CD4-positive, alpha-beta T cell treated with Interleukin-4 for 1 hour (primary cell): Measurements from ENCODE around the gene TARBP1.
A peak's percentile ranks its signal among the peaks of the same experiment; 100 is the strongest.
"Not testable (repeated sequence)": the region's sequence is repeated elsewhere in the genome, so short reads cannot be mapped to it uniquely, and the experiment has no call there.

Experiments
- DNase-seq, 2 donors: peaks; one replicate each; pipeline ENCODE4 v3.0.0-alpha.2; 2020 to 2022

TARBP1 gene

GRCh38 chr1:234504251-234504650 lies 25.3 kb upstream of the TARBP1 start:
- DNase-seq = not testable (repeated sequence)

GRCh38 chr1:234503193-234504050 lies 24.4 kb upstream of the TARBP1 start:
- no peak for DNase-seq

GRCh38 chr1:234502785-234503184 lies 23.8 kb upstream of the TARBP1 start:
- DNase-seq = no peak

- DNase-seq = no peak
Observed at GRCh38 chr1:234500269-234500668, 21.3 kb upstream of the TARBP1 start.

GRCh38 chr1:234499943-234500245 lies 20.9 kb upstream of the TARBP1 start:
- no peak for DNase-seq

GRCh38 chr1:234499119-234499942 lies 20.4 kb upstream of the TARBP1 start:
- DNase-seq = peak; percentile 78 to 81

- no peak for DNase-seq
Observed at GRCh38 chr1:234498448-234499118, 19.6 kb upstream of the TARBP1 start.

- DNase-seq = no peak
Observed at GRCh38 chr1:234497589-234497988, 18.6 kb upstream of the TARBP1 start.

GRCh38 chr1:234495231-234495990 lies 16.4 kb upstream of the TARBP1 start:
- no peak for DNase-seq

GRCh38 chr1:234494049-234494448 lies 15.1 kb upstream of the TARBP1 start:
- DNase-seq = no peak

- DNase-seq = no peak
Observed at GRCh38 chr1:234490793-234491479, 12.0 kb upstream of the TARBP1 start.

GRCh38 chr1:234489698-234490077 lies 10.7 kb upstream of the TARBP1 start:
- no peak for DNase-seq

GRCh38 chr1:234489007-234489697 lies 10.2 kb upstream of the TARBP1 start:
- no peak for DNase-seq

- no peak for DNase-seq
Observed at GRCh38 chr1:234488054-234489006, 9.4 kb upstream of the TARBP1 start.

GRCh38 chr1:234486858-234487840 lies 8.2 kb upstream of the TARBP1 start:
- peak; percentile 19 to 35 for DNase-seq

- DNase-seq = no peak
Observed at GRCh38 chr1:234484991-234485739, 6.2 kb upstream of the TARBP1 start.

- DNase-seq = no peak
Observed at GRCh38 chr1:234484218-234484617, 5.2 kb upstream of the TARBP1 start.

GRCh38 chr1:234481771-234482170 lies 2.8 kb upstream of the TARBP1 start:
- DNase-seq = no peak
